Astrocyte of the cerebellum (primary cell): ENCODE data around the gene TNNI3.
A peak's percentile ranks its signal among the peaks of the same experiment; 100 is the strongest.

Experiments
- DNase-seq: peaks from one replicate; pipeline ENCODE4 v3.0.0-alpha.2; 2011; ENCODE audit warnings: low read depth
- H3K4me3 ChIP-seq: 2 replicates; pipeline ENCODE4 v1.5.1; 2011; ENCODE audit warnings: mild to moderate bottlenecking, low read depth, low read length, moderate library complexity
- CTCF ChIP-seq: IDR thresholded peaks from 2 replicates; pipeline ENCODE4 v1.5.1; 2012; ENCODE audit warnings: low read length, low read depth, moderate library complexity, mild to moderate bottlenecking; ENCODE audit errors: missing control alignments
- in situ Hi-C: cut with HindIII; loops from 2 replicates; pipeline ENCODE4 v1.10.0; 2017; ENCODE audit warnings: low sequenced_read_pairs

Gene TNNI3

GRCh38 chr19:55149078-55150003 is 8.2 kb downstream of the TNNI3 start, which contains the start of gene TNNT1:
TSS of gene TNNT1 (minus strand) at chr19:55149206. CDS start at chr19:55147157, 2,049 bp downstream.
- no peak within 1 kb of the TSS for H3K4me3 ChIP-seq
- TF ChIP-seq CTCF = no peak
- no peak for DNase-seq
- in situ Hi-C loops = no loop called here

- H3K4me3 ChIP-seq = no peak overlapping the region
- in situ Hi-C loops = no loop called here
- DNase-seq = no peak
- TF ChIP-seq CTCF = no peak
These were observed 9.8 kb downstream of the TNNI3 start for GRCh38 chr19:55147545-55148251.

GRCh38 chr19:55146705-55147273 is 10.7 kb downstream of the TNNI3 start:
- no peak for DNase-seq
- no peak for TF ChIP-seq CTCF
- in situ Hi-C loops = no loop called here
- H3K4me3 ChIP-seq = no peak overlapping the region

GRCh38 chr19:55146078-55146704 is 11.3 kb downstream of the TNNI3 start:
- peak; percentile 50 for TF ChIP-seq CTCF
- in situ Hi-C loops = no loop called here
- H3K4me3 ChIP-seq = no peak overlapping the region
- DNase-seq = no peak

GRCh38 chr19:55145232-55145631 is 12.3 kb downstream of the TNNI3 start:
- H3K4me3 ChIP-seq = no peak overlapping the region
- no peak for TF ChIP-seq CTCF
- in situ Hi-C loops = no loop called here
- DNase-seq = no peak

- H3K4me3 ChIP-seq = no peak overlapping the region
- in situ Hi-C loops = no loop called here
- no peak for TF ChIP-seq CTCF
- DNase-seq = no peak
These were observed 15.8 kb downstream of the TNNI3 start for GRCh38 chr19:55141696-55142095.
